ENCODE results near the gene ZNF362. TPM values are rescaled to one million over a fixed set of nuclear protein-coding genes. Genes with fewer than 3 reads are reported as not detected.

ZNF362 gene
- total RNA-seq, 2 experiments from 2014 or later, result 24.7 to 26.6 TPM

- ATAC-seq (ENCODE audit: poor library complexity) (no peak), DNase-seq (no peak)
- Mint-ChIP-seq H3K27me3 (peaks cover 24% of the 10 kb centered on the region), H3K27ac (no peak overlapping the region), H3K4me1 (ENCODE audit: low read depth) (no peaks in the 10 kb centered on the region), H3K9me3 (no peaks in the 10 kb centered on the region), H3K4me3 (no peak overlapping the region), H3K36me3 (ENCODE audit: low read depth) (no peaks in the 10 kb centered on the region)
- intact Hi-C loops (cut with DNase I, micrococcal nuclease), result no loop called here
- H3K9me3 ChIP-seq (ENCODE audit: control insufficient read depth in 1 of 2, insufficient read depth in 1 of 2, low read length in 2 of 2), result no peaks in the 10 kb centered on the region
- CTCF ChIA-PET, result no interaction called here
- POLR2A ChIA-PET, result no interaction called here
- no peaks in the 10 kb centered on the region for H3K27me3 ChIP-seq (ENCODE audit: control insufficient read depth in 1 of 2, insufficient read depth in 2 of 2, low read length in 2 of 2)
- no peak overlapping the region for H3K27ac ChIP-seq (ENCODE audit: low read depth in 1 of 2, low read length in 2 of 2)
- H3K4me3 ChIP-seq (ENCODE audit: low read length), result no peak overlapping the region
- H3K4me1 ChIP-seq (ENCODE audit: insufficient read depth, low read length), result no peaks in the 10 kb centered on the region
- TF ChIP-seq, protein P1, sequence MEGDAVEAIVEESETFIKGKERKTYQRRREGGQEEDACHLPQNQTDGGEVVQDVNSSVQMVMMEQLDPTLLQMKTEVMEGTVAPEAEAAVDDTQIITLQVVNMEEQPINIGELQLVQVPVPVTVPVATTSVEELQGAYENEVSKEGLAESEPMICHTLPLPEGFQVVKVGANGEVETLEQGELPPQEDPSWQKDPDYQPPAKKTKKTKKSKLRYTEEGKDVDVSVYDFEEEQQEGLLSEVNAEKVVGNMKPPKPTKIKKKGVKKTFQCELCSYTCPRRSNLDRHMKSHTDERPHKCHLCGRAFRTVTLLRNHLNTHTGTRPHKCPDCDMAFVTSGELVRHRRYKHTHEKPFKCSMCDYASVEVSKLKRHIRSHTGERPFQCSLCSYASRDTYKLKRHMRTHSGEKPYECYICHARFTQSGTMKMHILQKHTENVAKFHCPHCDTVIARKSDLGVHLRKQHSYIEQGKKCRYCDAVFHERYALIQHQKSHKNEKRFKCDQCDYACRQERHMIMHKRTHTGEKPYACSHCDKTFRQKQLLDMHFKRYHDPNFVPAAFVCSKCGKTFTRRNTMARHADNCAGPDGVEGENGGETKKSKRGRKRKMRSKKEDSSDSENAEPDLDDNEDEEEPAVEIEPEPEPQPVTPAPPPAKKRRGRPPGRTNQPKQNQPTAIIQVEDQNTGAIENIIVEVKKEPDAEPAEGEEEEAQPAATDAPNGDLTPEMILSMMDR (IDR thresholded peaks at IDR 0.05), result no peak
- no peaks in the 10 kb centered on the region for H3K36me3 ChIP-seq (ENCODE audit: insufficient read depth, low read length)
Observed at GRCh38 chr1:33249422-33249821, 6.9 kb upstream of the ZNF362 start.

- Mint-ChIP-seq H3K9me3 (no peaks in the 10 kb centered on the region), H3K27me3 (peaks cover 24% of the 10 kb centered on the region), H3K27ac (no peak overlapping the region), H3K4me1 (ENCODE audit: low read depth) (no peaks in the 10 kb centered on the region), H3K36me3 (ENCODE audit: low read depth) (no peaks in the 10 kb centered on the region), H3K4me3 (no peak overlapping the region)
- H3K4me1 ChIP-seq (ENCODE audit: insufficient read depth, low read length), result peaks cover 1% of the 10 kb centered on the region
- no peaks in the 10 kb centered on the region for H3K9me3 ChIP-seq (ENCODE audit: control insufficient read depth in 1 of 2, insufficient read depth in 1 of 2, low read length in 2 of 2)
- intact Hi-C loops (cut with DNase I, micrococcal nuclease), result loop anchor here in 1 of 2 experiments (5.0 kb wide), 2 partner anchors 68 to 123 kb away; partner anchors contain the start of gene TRIM62
- DNase-seq, result no peak
- H3K4me3 ChIP-seq (ENCODE audit: low read length), result no peak overlapping the region
- ATAC-seq (ENCODE audit: poor library complexity), result no peak
- no peaks in the 10 kb centered on the region for H3K27me3 ChIP-seq (ENCODE audit: control insufficient read depth in 1 of 2, insufficient read depth in 2 of 2, low read length in 2 of 2)
- TF ChIP-seq, protein P1 (IDR thresholded peaks at IDR 0.05), result no peak
- H3K36me3 ChIP-seq (ENCODE audit: insufficient read depth, low read length), result no peaks in the 10 kb centered on the region
- CTCF ChIA-PET, result no interaction called here
- POLR2A ChIA-PET, result no interaction called here
- no peak overlapping the region for H3K27ac ChIP-seq (ENCODE audit: low read depth in 1 of 2, low read length in 2 of 2)
Observed at GRCh38 chr1:33250217-33250616, 6.1 kb upstream of the ZNF362 start.

DNA sequence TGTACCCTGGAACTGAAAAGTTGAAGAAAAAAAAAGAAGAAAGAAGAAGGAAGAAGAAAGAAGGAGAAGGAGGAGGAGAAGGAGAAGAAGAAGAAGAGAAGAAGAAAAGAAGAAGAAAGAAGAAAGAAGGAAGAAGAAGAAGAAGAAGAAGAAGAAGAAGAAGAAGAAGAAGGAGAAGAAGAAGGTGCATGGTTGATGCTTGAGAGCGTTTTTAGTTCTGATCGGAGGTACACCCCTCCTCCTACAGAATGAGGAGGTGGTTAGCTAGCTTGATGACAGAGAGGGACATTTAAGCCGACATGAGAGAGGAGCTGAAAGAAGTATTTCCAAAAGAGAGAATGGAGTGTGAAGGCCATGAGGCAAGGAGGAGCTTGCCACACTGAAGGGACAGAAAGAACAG is 5.6 kb upstream of the ZNF362 start:
- H3K27ac Mint-ChIP-seq, result no peak overlapping the region
- POLR2A ChIA-PET, result no interaction called here
- H3K36me3 ChIP-seq (ENCODE audit: insufficient read depth, low read length), result no peaks in the 10 kb centered on the region

More for the DNA sequence above, 5.6 kb upstream of the ZNF362 start:
- no peak for DNase-seq
- CTCF ChIA-PET, result no interaction called here
- TF ChIP-seq, protein P1 (IDR thresholded peaks at IDR 0.05), result no peak
- no peaks in the 10 kb centered on the region for H3K27me3 ChIP-seq (ENCODE audit: control insufficient read depth in 1 of 2, insufficient read depth in 2 of 2, low read length in 2 of 2)
- intact Hi-C loops (cut with DNase I, micrococcal nuclease), result loop anchor here in 1 of 2 experiments (5.0 kb wide), 2 partner anchors 68 to 123 kb away; partner anchors contain the start of gene TRIM62
- no peaks in the 10 kb centered on the region for H3K4me1 Mint-ChIP-seq (ENCODE audit: low read depth)
- H3K27me3 Mint-ChIP-seq, result peaks cover 24% of the 10 kb centered on the region
- no peaks in the 10 kb centered on the region for H3K9me3 ChIP-seq (ENCODE audit: control insufficient read depth in 1 of 2, insufficient read depth in 1 of 2, low read length in 2 of 2)
- H3K36me3 Mint-ChIP-seq (ENCODE audit: low read depth), result no peaks in the 10 kb centered on the region
- H3K27ac ChIP-seq (ENCODE audit: low read depth in 1 of 2, low read length in 2 of 2), result no peak overlapping the region
- H3K9me3 Mint-ChIP-seq, result no peaks in the 10 kb centered on the region
- H3K4me3 ChIP-seq (ENCODE audit: low read length), result no peak overlapping the region
- H3K4me1 ChIP-seq (ENCODE audit: insufficient read depth, low read length), result peaks cover 7% of the 10 kb centered on the region
- ATAC-seq (ENCODE audit: poor library complexity), result no peak
- H3K4me3 Mint-ChIP-seq, result peak overlapping the region; percentile 31
